Kidney capillary endothelial cell (primary cell): ENCODE data around the gene NCKAP1.
"Not testable (repeated sequence)": the region's sequence is repeated elsewhere in the genome, so short reads cannot be mapped to it uniquely, and the experiment has no call there.

Experiments used
- DNase-seq: peaks from one replicate; pipeline ENCODE4 v3.0.0-alpha.2; 2018; ENCODE audit warnings: low spot score

The NCKAP1 gene

GRCh38 chr2:182907081-182907830 lies 131.0 kb downstream of the NCKAP1 start:
- DNase-seq = no peak

GRCh38 chr2:182906454-182906853 lies 131.8 kb downstream of the NCKAP1 start:
- DNase-seq = no peak

- DNase-seq = no peak
These were observed 133.4 kb downstream of the NCKAP1 start for GRCh38 chr2:182904844-182905243.

- DNase-seq = no peak
These were observed 134.7 kb downstream of the NCKAP1 start for GRCh38 chr2:182903566-182903965.

GRCh38 chr2:182901748-182902147 lies 136.5 kb downstream of the NCKAP1 start:
- no peak for DNase-seq

GRCh38 chr2:182898718-182899117 lies 139.5 kb downstream of the NCKAP1 start:
- no peak for DNase-seq

GRCh38 chr2:182897137-182897536 lies 141.1 kb downstream of the NCKAP1 start:
- DNase-seq = no peak

GRCh38 chr2:182895798-182896197 lies 142.5 kb downstream of the NCKAP1 start:
- DNase-seq = no peak

GRCh38 chr2:182895169-182895568 lies 143.1 kb downstream of the NCKAP1 start:
- DNase-seq = no peak

GRCh38 chr2:182894174-182894573 lies 144.1 kb downstream of the NCKAP1 start:
- DNase-seq = no peak

- no peak for DNase-seq
These were observed 144.6 kb downstream of the NCKAP1 start for GRCh38 chr2:182893666-182894065.

GRCh38 chr2:182893035-182893434 lies 145.2 kb downstream of the NCKAP1 start:
- not testable (repeated sequence) for DNase-seq

- no peak for DNase-seq
These were observed 146.6 kb downstream of the NCKAP1 start for GRCh38 chr2:182891611-182892010.

GRCh38 chr2:182890773-182891378 lies 147.4 kb downstream of the NCKAP1 start:
- DNase-seq = no peak

GRCh38 chr2:182890305-182890704 lies 148.0 kb downstream of the NCKAP1 start:
- no peak for DNase-seq

GRCh38 chr2:182887753-182888415 lies 150.4 kb downstream of the NCKAP1 start:
- no peak for DNase-seq

GRCh38 chr2:182887093-182887492 lies 151.2 kb downstream of the NCKAP1 start:
- DNase-seq = no peak

- no peak for DNase-seq
These were observed 152.5 kb downstream of the NCKAP1 start for GRCh38 chr2:182885771-182886170.

- DNase-seq = no peak
These were observed 154.8 kb downstream of the NCKAP1 start for GRCh38 chr2:182883451-182883850.

- DNase-seq = not testable (repeated sequence)
These were observed 158.2 kb downstream of the NCKAP1 start for GRCh38 chr2:182880100-182880499.

GRCh38 chr2:182876653-182877052 lies 161.6 kb downstream of the NCKAP1 start:
- DNase-seq = not testable (repeated sequence)

GRCh38 chr2:182870227-182870626 lies 168.0 kb downstream of the NCKAP1 start:
- DNase-seq = no peak
